Measurements from ENCODE around the gene CPM.

DNA sequence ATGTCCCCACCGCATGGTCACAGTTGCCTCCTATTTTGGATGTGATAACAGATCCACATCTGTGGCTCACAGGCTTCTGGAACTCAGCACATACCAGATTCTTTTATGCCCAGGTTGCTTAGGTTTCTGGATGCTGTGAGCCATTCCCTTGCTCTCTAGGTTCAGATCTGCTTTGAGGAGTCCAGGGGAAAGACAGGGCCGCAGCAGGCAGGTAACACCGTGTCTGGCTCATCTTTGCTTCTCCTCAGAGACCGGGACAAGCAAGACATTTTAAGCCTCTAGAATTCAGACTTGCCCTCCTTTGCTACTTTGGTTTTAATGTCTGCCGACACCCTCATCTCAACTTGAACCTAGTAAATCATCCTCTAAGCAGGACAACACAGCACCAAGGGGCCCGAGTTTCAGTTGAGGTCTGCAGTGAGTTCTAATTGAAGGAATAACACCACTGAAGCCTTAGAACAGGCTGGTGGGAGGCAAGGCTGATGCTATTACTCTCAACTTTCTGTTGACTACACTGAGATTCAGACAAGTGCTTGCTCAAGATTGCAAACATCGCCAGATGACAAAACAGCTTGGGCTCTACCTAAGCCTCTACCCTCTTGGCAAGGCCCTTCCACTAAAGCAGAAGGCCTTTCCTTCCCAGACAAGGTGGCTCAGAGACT is 69.7 kb downstream of the CPM start:
- TF ChIP-seq CTCF (IDR thresholded peaks at IDR 0.05): no peak
- no peak for TF ChIP-seq POLR2A (IDR thresholded peaks at IDR 0.05)
- TF ChIP-seq EP300 (IDR thresholded peaks at IDR 0.05): no peak
